ENCODE measurements around the gene GRIN2D. TPM values are rescaled to one million over a fixed set of nuclear protein-coding genes. Genes with fewer than 3 reads are reported as not detected.

GRIN2D gene
- total RNA-seq = under 1 TPM; 0.14 to 0.42 TPM

- peak within 1 kb of the TSS; percentile 38 for H3K4me3 Mint-ChIP-seq
- DNase-seq (ENCODE audit: low spot score) = no peak
- H3K27ac Mint-ChIP-seq = no peak within 1 kb of the TSS
- ATAC-seq = no peak
- peaks cover 29 to 36% of the 10 kb centered on the region in 2 donors for H3K27me3 Mint-ChIP-seq
- peaks cover 2% of the 10 kb centered on the region for H3K36me3 Mint-ChIP-seq
- no peaks in the 10 kb centered on the region for H3K9me3 Mint-ChIP-seq
- H3K4me1 Mint-ChIP-seq (ENCODE audit: low read depth in 2 of 2) = peaks cover 23 to 30% of the 10 kb centered on the region in 2 donors
Observed at GRCh38 chr19:48393559-48394330, at the start of gene GRIN2D. Gene GRIN2D (plus strand): TSS chr19:48393668. CDS start chr19:48398393, 4,725 bp downstream.

GRCh38 chr19:48344892-48345291 is 48.6 kb upstream of the GRIN2D start:
- H3K4me1 Mint-ChIP-seq (ENCODE audit: low read depth in 2 of 2) = peaks cover 0 to 4% of the 10 kb centered on the region in 2 donors
- H3K4me3 Mint-ChIP-seq = no peak overlapping the region
- H3K9me3 Mint-ChIP-seq = no peaks in the 10 kb centered on the region
- no peaks in the 10 kb centered on the region for H3K36me3 Mint-ChIP-seq
- no peak overlapping the region for H3K27ac Mint-ChIP-seq
- DNase-seq (ENCODE audit: low spot score) (no peak), ATAC-seq (peak in 1 of 2 donors; percentile 46)
- H3K27me3 Mint-ChIP-seq = no peaks in the 10 kb centered on the region

- Mint-ChIP-seq H3K4me3 (no peak overlapping the region), H3K9me3 (no peaks in the 10 kb centered on the region), H3K4me1 (ENCODE audit: low read depth in 2 of 2) (peaks cover 2 to 7% of the 10 kb centered on the region in 2 donors), H3K27ac (peak overlapping the region in 1 of 2 donors; percentile 20), H3K36me3 (no peaks in the 10 kb centered on the region), H3K27me3 (no peaks in the 10 kb centered on the region)
- ATAC-seq (no peak), DNase-seq (ENCODE audit: low spot score) (no peak)
Observed at GRCh38 chr19:48346191-48346590, 47.3 kb upstream of the GRIN2D start.

- H3K4me1 Mint-ChIP-seq (ENCODE audit: low read depth in 2 of 2) = peaks cover 7 to 11% of the 10 kb centered on the region in 2 donors
- H3K36me3 Mint-ChIP-seq = no peaks in the 10 kb centered on the region
- no peaks in the 10 kb centered on the region for H3K27me3 Mint-ChIP-seq
- DNase-seq (ENCODE audit: low spot score) (no peak), ATAC-seq (no peak)
- no peaks in the 10 kb centered on the region for H3K9me3 Mint-ChIP-seq
- no peak overlapping the region for H3K27ac Mint-ChIP-seq
- no peak overlapping the region for H3K4me3 Mint-ChIP-seq
Observed at GRCh38 chr19:48348045-48348444, 45.4 kb upstream of the GRIN2D start.

- DNase-seq (ENCODE audit: low spot score) (no peak), ATAC-seq (no peak)
- Mint-ChIP-seq H3K4me3 (no peak overlapping the region), H3K27me3 (no peaks in the 10 kb centered on the region), H3K27ac (no peak overlapping the region), H3K36me3 (no peaks in the 10 kb centered on the region), H3K4me1 (ENCODE audit: low read depth in 2 of 2) (peaks cover 7 to 11% of the 10 kb centered on the region in 2 donors), H3K9me3 (no peaks in the 10 kb centered on the region)
Observed at GRCh38 chr19:48348737-48349136, 44.7 kb upstream of the GRIN2D start.

GRCh38 chr19:48350856-48351255 is 42.6 kb upstream of the GRIN2D start:
- no peak for DNase-seq (ENCODE audit: low spot score)
- no peaks in the 10 kb centered on the region for H3K27me3 Mint-ChIP-seq
- no peak overlapping the region for H3K4me3 Mint-ChIP-seq
- no peak for ATAC-seq
- no peaks in the 10 kb centered on the region for H3K9me3 Mint-ChIP-seq
- no peaks in the 10 kb centered on the region for H3K36me3 Mint-ChIP-seq
- peaks cover 7 to 11% of the 10 kb centered on the region in 2 donors for H3K4me1 Mint-ChIP-seq (ENCODE audit: low read depth in 2 of 2)
- no peak overlapping the region for H3K27ac Mint-ChIP-seq

- ATAC-seq = peak; percentile 81 to 88
- Mint-ChIP-seq H3K4me3 (no peak overlapping the region), H3K27ac (no peak overlapping the region), H3K4me1 (ENCODE audit: low read depth in 2 of 2) (peaks cover 7 to 11% of the 10 kb centered on the region in 2 donors), H3K27me3 (no peaks in the 10 kb centered on the region), H3K9me3 (no peaks in the 10 kb centered on the region), H3K36me3 (no peaks in the 10 kb centered on the region)
- peak; percentile 84 for DNase-seq (ENCODE audit: low spot score)
Observed at GRCh38 chr19:48351341-48351752, 42.1 kb upstream of the GRIN2D start.

- ATAC-seq = no peak
- H3K36me3 Mint-ChIP-seq = no peaks in the 10 kb centered on the region
- no peaks in the 10 kb centered on the region for H3K9me3 Mint-ChIP-seq
- no peak for DNase-seq (ENCODE audit: low spot score)
- peaks cover 7% of the 10 kb centered on the region in 2 donors for H3K4me1 Mint-ChIP-seq (ENCODE audit: low read depth in 2 of 2)
- no peak overlapping the region for H3K27ac Mint-ChIP-seq
- H3K4me3 Mint-ChIP-seq = no peak overlapping the region
- H3K27me3 Mint-ChIP-seq = no peaks in the 10 kb centered on the region
Observed at GRCh38 chr19:48353677-48354076, 39.8 kb upstream of the GRIN2D start.

- peaks cover 7% of the 10 kb centered on the region in 2 donors for H3K4me1 Mint-ChIP-seq (ENCODE audit: low read depth in 2 of 2)
- no peak overlapping the region for H3K4me3 Mint-ChIP-seq
- H3K27ac Mint-ChIP-seq = no peak overlapping the region
- no peak for DNase-seq (ENCODE audit: low spot score)
- H3K27me3 Mint-ChIP-seq = no peaks in the 10 kb centered on the region
- no peaks in the 10 kb centered on the region for H3K9me3 Mint-ChIP-seq
- no peak for ATAC-seq
- no peaks in the 10 kb centered on the region for H3K36me3 Mint-ChIP-seq
Observed at GRCh38 chr19:48354332-48354992, 39.0 kb upstream of the GRIN2D start.

GRCh38 chr19:48355365-48355954 is 38.0 kb upstream of the GRIN2D start:
- Mint-ChIP-seq H3K4me1 (ENCODE audit: low read depth in 2 of 2) (peaks cover 7% of the 10 kb centered on the region in 2 donors), H3K36me3 (no peaks in the 10 kb centered on the region), H3K9me3 (no peaks in the 10 kb centered on the region), H3K4me3 (no peak overlapping the region), H3K27ac (no peak overlapping the region), H3K27me3 (no peaks in the 10 kb centered on the region)
- ATAC-seq (peak in 1 of 2 donors; percentile 16), DNase-seq (ENCODE audit: low spot score) (no peak)

GRCh38 chr19:48359123-48359522 is 34.3 kb upstream of the GRIN2D start:
- Mint-ChIP-seq H3K27me3 (no peaks in the 10 kb centered on the region), H3K27ac (no peak overlapping the region), H3K9me3 (no peaks in the 10 kb centered on the region), H3K4me1 (ENCODE audit: low read depth in 2 of 2) (peaks cover 10 to 11% of the 10 kb centered on the region in 2 donors), H3K4me3 (no peak overlapping the region), H3K36me3 (no peaks in the 10 kb centered on the region)
- DNase-seq (ENCODE audit: low spot score) = no peak
- no peak for ATAC-seq

- ATAC-seq (no peak), DNase-seq (ENCODE audit: low spot score) (no peak)
- H3K27me3 Mint-ChIP-seq = no peaks in the 10 kb centered on the region
- H3K9me3 Mint-ChIP-seq = no peaks in the 10 kb centered on the region
- no peak overlapping the region for H3K27ac Mint-ChIP-seq
- H3K36me3 Mint-ChIP-seq = no peaks in the 10 kb centered on the region
- peak overlapping the region; percentile 15 for H3K4me3 Mint-ChIP-seq
- peaks cover 11 to 16% of the 10 kb centered on the region in 2 donors for H3K4me1 Mint-ChIP-seq (ENCODE audit: low read depth in 2 of 2)
Observed at GRCh38 chr19:48361912-48362311, 31.6 kb upstream of the GRIN2D start.

GRCh38 chr19:48362716-48363499 is 30.6 kb upstream of the GRIN2D start:
- Mint-ChIP-seq H3K27me3 (no peaks in the 10 kb centered on the region), H3K9me3 (no peaks in the 10 kb centered on the region), H3K36me3 (no peaks in the 10 kb centered on the region), H3K27ac (peak overlapping the region; percentile 93 to 97), H3K4me3 (peak overlapping the region; percentile 89), H3K4me1 (ENCODE audit: low read depth in 2 of 2) (peaks cover 11 to 16% of the 10 kb centered on the region in 2 donors)
- ATAC-seq (peak; percentile 80 to 84), DNase-seq (ENCODE audit: low spot score) (peak; percentile 93)

All from natural killer cell treated with Interleukin-12 subunit alpha and Interleukin-12 subunit beta and Interleukin-15 and Interleukin-18, amount 100 ng/mL, for 72 hours (primary cell).